GM18508 (cell line): ENCODE measurements around the gene MYBPHL.

Source experiments
- ATAC-seq: cut with Tn5 transposase; IDR thresholded peaks from one replicate; pipeline ENCODE4 v1.9.1; 2021; ENCODE audit warnings: moderate number of reproducible peaks; ENCODE audit not compliant: insufficient read depth, unreplicated experiment

MYBPHL gene

GRCh38 chr1:109282497-109282951, 24.3 kb downstream of the MYBPHL start:
- ATAC-seq, result no peak

GRCh38 chr1:109281680-109282496, 24.9 kb downstream of the MYBPHL start:
- ATAC-seq, result no peak

GRCh38 chr1:109280862-109281261, 25.9 kb downstream of the MYBPHL start:
- ATAC-seq, result no peak

GRCh38 chr1:109279615-109280278, 27.1 kb downstream of the MYBPHL start:
- no peak for ATAC-seq

- no peak for ATAC-seq
These were observed 29.2 kb downstream of the MYBPHL start for GRCh38 chr1:109277434-109278204.

GRCh38 chr1:109275706-109276345, 31.0 kb downstream of the MYBPHL start:
- ATAC-seq, result no peak

- no peak for ATAC-seq
These were observed 32.0 kb downstream of the MYBPHL start for GRCh38 chr1:109274533-109275476.

- ATAC-seq, result no peak
These were observed 33.1 kb downstream of the MYBPHL start for GRCh38 chr1:109273570-109274288.

- no peak for ATAC-seq
These were observed 33.8 kb downstream of the MYBPHL start for GRCh38 chr1:109272831-109273547.

GRCh38 chr1:109272021-109272799, 34.6 kb downstream of the MYBPHL start:
- no peak for ATAC-seq

GRCh38 chr1:109271458-109271857, 35.4 kb downstream of the MYBPHL start:
- no peak for ATAC-seq

- no peak for ATAC-seq
These were observed 36.0 kb downstream of the MYBPHL start for GRCh38 chr1:109270623-109271317.

GRCh38 chr1:109269981-109270622, 36.7 kb downstream of the MYBPHL start:
- ATAC-seq, result no peak

- no peak for ATAC-seq
These were observed 37.4 kb downstream of the MYBPHL start for GRCh38 chr1:109269212-109269980.

GRCh38 chr1:109268431-109269211, 38.2 kb downstream of the MYBPHL start:
- ATAC-seq, result no peak
